CD4-positive, alpha-beta T cell treated with Interleukin-17A for 4 hours (primary cell): ENCODE measurements around the gene BZW2.
A peak's percentile ranks its signal among the peaks of the same experiment; 100 is the strongest.

Experiments
- DNase-seq: peaks from one replicate; pipeline ENCODE4 v3.0.0-alpha.2; 2020; ENCODE audit warnings: mixed read lengths

Gene BZW2

DNA sequence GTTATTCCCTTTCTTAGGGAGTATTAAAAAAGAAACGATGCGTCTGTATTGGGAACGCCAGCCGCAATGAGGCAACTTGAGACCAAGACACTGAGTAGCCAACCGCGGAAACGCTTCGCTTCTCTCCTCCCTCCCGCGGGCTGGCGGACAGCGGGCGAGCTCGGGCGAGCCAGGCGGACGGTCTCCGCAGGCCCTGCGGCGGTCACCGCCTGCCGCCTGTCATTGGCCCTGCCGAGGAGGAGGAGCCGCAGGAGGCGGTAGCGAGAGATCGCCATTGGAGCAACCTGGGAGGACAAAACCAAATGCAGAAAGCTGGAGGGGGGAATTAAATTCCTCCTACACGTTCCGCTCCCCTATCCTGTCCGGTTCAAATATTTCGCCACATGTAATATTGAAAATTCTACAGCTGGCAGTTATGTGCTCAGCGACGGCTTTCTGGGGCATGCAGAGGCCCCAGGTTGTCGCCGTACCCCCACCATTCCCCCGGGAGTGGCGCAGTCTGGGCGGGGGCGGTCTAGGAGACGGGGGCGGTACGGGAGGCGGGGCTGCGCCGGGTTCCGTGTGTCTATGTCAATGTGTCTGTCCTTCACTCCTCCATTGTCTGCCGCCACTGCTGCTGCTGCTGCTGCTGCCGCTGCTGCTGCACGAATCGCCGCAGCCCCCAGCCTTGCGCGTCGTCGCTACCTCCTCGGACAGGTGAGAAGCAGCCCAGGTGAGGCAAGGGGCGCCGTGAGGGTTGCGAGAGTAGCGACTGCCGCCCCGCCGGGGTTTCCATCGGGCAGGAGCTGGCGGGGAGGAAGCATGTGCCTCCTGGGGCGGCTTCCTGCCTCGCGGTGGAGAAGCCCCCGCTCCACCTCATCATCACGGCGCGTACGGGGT lies at the start of gene BZW2, which contains the start of gene ANKMY2:
BZW2 (plus strand) TSS at position 589 of the 879 bp plus-strand sequence. CDS start 19,263 bp downstream, outside the sequence.
ANKMY2 (minus strand) TSS at position 162 of the 879 bp plus-strand sequence. CDS start 181 bp downstream, outside the sequence.
- DNase-seq: peak; percentile 95

DNA sequence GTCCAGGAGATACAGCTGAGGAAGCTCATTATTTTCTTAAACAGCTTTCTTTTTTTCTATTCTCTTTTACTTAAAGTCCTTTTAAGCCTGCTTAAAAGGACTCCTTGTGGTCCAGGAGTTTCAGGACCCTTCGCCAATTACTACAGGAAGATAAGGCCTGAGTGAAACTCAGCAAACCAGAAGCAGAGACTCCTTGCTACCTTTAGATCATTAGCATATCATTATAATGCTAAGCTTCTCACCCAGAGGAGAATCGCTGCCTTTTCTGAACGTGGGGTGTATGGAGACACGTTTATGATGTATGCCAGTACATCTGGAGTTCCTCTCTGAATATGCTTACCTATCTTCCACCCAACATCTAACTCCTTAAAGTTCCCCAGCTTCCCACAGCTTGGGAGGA lies 48.0 kb upstream of the BZW2 start:
- no peak for DNase-seq

DNA sequence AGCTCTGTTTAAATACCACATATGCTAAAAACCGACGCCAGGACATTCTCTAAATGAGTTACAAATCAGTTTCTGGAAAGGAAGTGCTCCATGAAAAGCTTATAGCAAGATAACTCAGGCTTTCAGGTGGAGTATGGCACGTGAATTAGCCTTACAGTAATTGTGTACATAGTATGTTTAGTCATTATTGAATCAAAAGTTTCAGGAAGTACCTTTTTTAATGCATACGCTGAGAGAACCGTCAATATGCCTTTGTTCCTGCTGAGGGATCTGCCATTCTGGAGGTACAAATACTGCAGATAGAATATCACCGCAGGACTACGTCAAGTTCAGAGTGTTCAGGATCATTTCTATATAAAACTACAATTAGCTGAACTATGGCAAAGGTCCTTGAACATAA lies 46.1 kb upstream of the BZW2 start:
- no peak for DNase-seq

DNA sequence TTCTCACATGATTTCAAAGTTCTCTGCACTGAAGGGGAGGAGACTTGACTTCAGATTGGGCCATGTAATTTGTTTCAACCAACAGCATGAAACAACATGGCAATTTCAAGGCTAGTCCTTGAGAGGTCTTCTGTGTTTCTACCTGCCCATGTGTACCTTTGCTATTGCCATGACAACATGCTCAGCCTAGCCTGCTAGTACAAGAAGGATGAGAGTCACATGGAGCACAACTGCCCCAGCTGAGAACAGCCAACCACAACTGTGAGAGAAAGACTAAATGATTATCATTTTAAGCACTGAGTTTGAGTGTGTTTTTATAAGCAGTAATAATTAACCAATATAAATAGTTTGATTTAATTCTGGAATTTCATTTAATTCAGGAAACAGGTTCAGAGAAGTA lies 42.3 kb upstream of the BZW2 start:
- DNase-seq: no peak

DNA sequence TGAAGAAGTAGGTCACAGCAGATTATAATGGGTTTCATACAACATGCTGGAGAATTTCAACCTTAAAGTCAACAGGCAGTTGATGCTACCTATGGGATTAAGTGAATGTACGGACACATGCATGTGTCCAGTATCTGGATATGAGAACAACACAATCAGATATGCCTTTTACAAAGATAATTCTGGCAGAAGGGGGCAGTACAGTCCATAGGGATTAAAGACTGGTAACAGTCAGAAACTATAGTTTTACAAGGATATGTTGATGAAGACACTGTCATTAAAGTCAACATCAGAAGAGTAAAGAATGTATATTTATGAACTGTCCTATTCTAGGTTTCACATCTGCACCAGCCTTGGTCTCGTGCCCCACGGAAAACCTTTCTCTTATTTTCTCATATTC lies 41.9 kb upstream of the BZW2 start:
- DNase-seq: no peak

DNA sequence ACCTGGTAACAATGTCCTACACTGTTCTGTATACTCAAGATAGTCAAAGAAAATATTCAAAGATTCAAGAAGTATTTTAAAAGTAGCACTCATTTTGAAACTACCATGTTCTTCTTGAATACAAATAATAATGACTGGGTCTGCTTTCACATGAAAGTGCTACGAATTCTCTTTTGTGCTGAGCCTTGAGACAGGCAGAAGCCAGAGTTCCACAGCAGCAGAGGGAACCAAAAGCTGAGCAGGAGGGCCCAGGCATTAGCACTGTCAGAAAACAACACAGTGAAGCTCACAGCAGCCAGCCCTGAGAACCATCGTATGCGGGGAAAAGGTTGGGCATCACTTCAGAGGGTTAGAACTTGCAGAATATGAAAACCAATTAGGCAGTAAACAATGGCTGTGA lies 39.3 kb upstream of the BZW2 start:
- no peak for DNase-seq

DNA sequence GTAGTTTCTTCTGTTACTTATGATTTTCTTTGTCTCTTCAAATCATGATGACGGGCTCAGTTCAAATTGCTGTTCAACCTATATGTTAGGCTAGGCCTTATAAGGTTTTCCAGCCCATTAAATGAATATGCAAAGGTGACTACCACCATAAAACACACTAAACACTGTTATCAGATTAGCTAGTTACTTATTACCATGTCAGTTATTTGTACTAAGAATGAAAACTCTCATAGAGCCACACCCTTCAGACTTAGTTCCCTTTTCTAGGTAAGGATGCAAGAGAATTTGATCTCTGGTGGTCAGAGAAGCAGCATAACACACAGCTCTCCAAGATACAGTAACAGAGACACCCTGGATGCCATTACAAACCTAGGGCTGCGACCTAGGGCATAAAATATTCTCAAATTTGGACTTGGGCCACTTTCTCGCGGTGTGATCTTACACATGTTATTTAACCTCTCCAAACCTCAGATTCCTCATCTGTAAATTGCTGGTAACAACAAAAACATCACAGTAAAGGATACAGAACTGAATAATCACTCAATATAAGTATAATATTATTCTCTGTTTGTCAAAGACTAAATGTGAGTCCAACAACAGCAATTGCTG lies 36.0 kb upstream of the BZW2 start:
- DNase-seq: no peak

DNA sequence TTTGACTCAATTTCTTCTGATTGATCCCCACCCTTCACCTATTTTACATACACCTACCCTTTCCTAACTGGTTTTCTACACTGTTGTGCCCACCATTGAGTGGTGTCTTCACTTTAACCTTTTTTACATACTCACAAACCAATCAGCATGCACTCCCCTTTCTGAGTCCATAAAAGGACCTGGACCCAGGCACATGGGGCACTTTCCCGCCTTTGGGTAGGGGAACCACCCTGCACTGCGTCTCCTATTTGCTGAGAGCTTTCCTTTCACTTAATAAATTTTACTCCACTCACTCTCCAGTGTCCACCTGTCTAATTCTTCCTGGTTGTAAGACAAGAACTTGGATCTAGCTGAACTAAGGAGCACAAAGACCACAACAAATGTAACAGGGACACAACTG lies 34.3 kb upstream of the BZW2 start:
- no peak for DNase-seq

DNA sequence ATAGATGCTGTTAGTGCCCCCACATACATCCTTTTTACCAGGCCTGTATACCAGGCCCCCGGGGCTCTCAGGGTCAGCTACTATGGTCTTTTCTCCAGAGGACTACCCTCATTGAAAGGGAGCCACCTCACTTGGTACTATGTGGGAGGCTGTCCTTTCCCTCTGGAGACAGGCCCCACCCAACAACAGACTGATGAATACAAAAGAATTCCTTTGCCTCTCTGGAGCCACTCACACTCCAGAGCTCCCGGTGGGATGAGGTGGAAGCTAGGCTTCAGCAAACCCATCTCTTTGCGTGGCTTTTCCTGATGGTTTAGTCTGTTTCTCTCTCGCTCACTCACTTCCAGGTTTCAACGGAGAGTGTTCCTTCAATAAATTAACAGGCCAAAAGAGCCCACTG lies 30.8 kb upstream of the BZW2 start:
- DNase-seq: no peak

DNA sequence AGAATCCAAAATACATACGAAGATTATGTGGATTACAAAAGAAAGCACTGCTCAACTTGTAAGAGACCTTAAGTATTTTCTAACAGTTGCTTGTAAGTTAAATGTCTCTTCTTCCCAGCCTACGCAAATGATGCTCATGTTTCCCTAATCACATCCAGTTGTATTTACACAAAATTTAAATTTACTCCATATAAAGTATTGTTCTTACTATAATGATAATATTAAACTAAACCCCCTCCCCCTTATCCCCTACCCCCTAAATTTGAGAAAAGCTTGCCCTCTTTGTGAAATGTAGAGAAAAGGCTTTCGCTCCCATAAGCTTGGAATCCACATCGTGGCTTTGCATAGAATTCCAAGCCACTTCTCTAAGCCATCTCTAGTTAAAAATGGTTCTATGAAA lies 29.9 kb upstream of the BZW2 start:
- DNase-seq: no peak

DNA sequence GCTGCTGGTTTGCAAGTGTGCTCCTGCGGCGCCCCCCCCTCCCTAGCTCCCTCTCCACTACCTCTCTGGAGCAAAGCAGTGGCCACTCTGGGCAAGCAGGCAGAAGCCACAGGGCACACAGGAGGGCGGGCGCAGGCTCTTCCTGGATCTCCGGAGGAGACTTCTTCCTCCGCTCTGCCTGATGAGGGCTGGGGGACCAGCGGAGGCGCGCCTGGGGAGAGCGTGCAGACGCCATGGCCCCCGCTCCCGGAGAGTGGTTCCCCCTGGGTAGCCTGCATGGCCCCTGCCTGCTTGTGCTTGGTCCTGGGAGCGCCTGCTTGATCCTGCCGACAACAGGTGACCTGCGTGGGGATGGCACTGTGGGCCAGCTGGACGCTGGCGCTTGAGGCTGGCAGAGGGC lies 29.4 kb upstream of the BZW2 start:
- DNase-seq: no peak

DNA sequence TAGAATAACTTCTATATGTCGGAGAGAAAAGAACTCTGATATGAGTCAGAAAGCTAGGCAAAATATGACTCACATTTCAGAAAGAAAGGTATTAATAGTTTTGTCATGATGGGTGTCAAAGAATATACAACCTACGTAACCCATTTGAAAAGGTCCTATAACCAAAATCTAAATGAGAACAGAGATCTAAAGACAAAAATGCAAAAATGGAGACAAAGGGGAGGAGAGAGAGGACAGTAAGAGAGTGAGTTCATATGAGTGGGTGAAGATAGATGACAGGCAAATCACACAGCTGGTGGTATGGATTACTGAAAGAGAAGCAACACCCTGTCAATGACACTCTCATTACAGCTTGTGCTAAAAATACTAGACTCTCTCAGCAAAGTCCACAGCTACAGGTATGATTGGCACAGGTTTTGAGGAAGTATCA lies 26.0 kb upstream of the BZW2 start:
- no peak for DNase-seq

DNA sequence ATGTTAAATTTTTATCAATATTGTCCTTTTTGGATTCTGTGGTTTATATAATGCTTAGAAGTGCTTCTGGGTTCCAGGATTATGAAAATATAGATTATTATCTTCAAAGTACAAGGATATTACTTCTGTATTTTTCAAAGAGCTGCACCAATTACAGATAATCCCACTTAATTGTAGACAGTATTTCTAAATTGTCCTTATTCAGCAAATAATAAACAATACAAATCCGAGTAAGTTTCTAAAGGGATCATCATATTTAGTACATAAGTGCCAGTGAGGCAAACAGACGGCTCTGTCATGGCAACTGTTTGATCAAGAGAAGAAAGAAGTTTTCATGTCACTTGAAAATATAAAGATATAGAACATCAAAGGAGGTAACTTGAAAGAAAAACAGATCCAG lies 19.6 kb upstream of the BZW2 start:
- DNase-seq: no peak

DNA sequence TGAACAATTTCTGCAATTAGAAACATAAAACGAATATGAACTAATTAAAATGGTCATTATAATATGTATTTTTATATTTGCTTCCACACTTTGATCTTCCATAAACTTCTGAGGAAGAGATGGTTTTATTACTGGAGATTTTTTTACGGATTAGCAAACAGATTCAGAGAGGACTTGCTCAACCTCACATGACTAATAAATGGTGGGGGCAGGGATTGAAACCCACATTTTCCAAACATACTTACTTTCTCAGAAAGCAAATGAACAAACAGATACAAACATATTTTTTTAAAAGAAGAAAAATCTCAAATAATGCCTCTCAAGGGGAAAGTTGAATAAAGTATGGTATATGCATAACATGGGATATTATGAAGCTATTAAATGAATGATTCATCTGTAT lies 18.7 kb upstream of the BZW2 start:
- no peak for DNase-seq

DNA sequence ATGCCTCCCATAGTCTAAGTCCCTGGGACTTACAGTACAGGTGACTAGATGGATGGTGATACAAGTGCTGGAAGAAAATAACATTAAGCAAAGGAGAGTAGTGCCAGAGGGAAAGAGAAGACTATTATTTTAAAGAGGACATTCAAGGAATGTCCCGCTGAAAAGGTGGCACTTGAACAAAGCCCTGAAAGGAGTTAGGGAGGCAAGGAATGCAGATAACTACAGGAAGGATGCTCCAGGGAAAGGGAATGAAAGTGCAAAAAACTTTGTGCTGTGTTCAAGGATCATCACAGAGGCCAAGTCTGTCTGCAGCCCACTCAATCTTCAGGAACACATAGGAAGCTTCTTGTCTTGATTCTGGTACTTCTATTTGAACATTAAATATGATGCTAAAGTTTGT lies 15.3 kb upstream of the BZW2 start:
- DNase-seq: no peak

DNA sequence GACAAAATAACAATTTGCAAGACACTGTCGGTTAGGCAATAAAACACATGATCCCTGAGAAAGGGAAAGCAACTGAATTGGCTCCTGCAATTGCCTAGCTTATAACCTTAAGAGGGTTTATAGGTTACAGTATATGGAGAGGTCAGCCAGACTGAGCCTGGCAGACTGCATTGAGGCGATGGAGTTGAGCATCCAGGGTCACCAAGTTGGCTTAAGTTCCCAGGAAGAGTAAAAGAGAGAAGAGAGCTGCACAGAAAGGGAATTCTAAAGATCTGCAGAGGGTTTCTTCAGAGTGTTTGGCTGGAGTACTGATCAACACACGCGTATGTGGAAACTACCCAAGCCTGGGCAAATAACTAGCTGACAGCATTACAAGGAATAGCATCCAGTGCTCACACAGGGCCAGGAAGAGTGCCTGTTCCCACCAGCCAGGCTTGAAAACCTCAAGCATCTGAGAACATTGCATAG lies 11.7 kb upstream of the BZW2 start:
- DNase-seq: no peak

DNA sequence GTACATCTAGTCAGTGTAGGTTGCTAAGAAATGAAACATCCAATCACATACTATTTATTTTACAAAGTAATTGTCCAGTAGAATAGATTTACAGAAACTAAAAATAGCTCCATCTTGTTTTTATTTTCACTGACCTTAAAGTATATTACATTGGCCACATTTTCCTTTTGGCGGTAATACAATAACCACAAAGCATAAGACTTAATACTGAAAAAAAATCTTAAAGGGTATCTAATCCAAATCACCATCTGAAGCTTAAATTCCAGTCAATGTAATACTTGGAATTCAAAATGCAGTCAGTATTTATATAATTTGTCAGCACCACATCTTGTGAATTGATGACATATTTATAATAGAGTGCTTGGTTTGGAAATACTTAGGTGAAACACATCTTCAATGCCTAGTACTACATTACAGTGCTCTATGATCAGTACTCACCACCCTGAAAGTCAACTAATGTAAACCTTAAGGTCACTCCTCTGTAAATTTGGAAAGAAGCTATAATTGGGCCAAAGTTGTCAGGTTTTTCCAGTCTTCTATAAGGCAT lies 9.4 kb upstream of the BZW2 start:
- DNase-seq: no peak

DNA sequence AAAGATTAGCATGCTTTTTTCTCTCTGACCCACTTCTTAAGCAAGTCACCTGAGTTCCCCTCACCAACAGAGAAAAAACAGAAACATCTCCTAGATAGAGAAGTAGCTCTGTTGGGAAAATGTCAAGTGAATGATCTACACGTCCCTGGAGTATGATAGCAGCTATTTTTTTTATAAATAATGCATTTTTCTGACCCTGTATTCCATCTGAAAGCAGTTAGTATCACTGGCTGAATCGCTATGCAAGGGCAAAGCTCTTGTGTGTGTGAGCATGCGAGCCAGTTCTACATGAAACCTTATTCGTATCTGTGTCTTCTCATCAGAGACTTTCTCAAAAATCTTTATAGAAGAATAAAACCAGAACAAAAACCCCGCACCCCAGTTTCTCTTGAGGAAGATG lies 8.6 kb upstream of the BZW2 start:
- no peak for DNase-seq

DNA sequence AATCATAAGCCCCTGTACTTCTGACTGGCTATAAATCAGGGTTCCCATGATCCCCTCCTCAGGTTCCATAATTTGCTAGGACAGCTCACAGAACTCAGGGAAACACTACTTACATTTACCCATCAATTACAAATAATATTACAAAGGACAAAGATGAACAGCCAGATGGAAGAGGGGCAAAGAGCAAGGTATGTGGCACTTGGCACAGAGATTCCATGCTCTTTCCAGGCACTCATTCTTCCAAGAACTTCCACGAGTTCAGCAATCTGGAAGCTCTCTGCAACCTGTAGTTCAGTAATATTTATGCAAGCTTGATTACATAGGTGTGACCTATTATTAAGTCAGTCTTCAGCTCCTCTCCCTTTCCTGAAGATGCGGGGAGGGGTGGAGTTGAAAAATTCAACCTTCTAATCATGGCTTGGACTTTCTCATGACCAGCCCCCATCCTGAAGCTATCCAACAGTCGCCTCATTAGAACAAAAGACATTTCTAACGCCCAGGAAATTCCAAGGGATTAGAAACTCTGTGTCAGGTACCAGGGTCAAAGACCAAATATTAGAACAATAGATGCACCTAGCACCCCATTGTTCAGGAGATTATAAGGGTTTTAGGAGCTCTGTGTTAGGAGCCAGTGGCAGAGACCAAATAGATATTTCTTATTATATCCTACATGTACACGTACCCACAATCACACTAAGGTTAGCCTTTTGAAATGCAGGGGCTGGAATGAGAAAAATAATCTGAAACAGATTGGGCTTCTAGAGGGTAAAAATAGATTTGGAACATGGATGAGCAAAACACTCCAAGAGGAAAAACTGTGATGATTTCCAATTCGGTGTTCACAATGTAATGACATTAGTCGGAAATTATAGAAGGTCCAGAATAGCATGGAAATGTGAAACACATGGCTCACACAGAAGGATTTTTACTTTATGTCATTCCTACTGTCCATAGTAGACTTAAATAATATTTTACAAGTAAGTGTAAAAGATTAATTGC lies 7.4 kb upstream of the BZW2 start:
- no peak for DNase-seq

DNA sequence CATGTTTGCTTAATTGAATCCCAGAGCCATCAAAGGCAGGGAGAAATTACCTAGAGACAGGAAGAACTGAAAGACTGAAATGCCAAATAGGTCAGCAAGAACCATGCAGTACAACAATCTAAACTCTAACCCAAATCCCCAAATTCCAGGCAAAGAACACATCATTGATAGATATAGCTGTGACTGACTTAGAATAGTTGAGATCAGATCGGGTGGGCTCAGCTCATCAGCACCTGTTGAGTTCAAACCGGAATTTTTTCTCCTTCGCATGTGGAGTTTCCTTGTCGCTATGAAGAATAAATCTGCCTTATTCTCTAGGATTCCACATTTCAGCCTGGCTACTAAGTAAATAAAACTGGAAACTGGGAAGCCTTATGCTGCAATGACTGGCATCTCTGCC lies 1.8 kb upstream of the BZW2 start:
- no peak for DNase-seq

DNA sequence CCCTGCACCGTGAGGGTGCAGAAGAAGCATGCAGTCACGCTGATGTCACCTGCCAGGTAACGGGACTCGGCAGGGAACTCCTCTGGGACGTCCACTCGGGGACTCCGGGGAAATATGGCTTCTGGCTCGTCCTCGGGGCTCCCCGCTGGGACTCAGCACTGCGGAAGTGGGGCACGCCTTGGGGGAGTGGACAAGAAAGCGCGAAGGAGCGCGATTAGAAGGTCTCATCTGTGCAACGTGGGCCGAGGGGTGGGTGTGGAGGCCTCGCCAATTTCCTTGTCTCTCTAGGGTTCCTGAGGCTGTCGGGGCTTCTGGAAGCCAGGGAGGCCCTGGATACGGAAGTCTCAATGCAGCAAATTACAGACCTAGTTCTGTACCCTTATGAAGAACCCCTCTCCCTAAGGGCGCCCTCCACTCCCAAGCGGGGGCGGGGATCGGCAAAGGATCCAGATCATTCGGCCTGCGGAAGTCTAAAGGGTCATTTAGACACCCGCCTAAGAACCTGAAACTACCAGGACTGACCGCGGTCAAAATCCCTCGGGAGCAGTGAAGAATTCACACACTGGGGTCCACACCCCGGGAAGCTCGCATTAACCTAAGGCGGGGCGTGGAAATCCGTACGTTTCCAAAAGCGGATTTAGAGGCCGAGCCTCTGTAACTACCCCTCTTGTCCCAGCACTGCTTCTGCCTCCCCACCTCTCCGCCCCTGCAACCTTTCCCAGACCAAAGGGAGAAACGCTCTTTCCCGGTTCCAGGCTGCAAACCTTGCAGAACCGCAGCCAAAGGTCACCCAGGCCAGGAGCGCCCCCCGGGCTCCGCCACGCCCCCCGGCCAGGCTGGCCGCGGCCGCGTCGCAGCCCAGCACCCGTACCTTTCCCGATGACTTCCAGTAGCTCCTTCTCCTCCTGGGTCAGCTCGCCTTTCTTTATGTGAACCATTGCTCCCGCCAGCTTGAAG lies 1.1 kb upstream of the BZW2 start:
- DNase-seq: peak; percentile 64
